NT2/D1 (cell line): Measurements from ENCODE around the gene GALNT16.

Source experiments
- SUZ12 ChIP-seq: IDR thresholded peaks from 2 replicates; pipeline ENCODE4 v1.6.1; 2011; ENCODE audit not compliant: insufficient read length, insufficient read depth; ENCODE audit errors: extremely low read depth
- ZNF274 ChIP-seq: IDR thresholded peaks from 2 replicates; pipeline ENCODE4 v1.6.1; 2011; ENCODE audit warnings: mild to moderate bottlenecking, low read depth, low read length

DNA sequence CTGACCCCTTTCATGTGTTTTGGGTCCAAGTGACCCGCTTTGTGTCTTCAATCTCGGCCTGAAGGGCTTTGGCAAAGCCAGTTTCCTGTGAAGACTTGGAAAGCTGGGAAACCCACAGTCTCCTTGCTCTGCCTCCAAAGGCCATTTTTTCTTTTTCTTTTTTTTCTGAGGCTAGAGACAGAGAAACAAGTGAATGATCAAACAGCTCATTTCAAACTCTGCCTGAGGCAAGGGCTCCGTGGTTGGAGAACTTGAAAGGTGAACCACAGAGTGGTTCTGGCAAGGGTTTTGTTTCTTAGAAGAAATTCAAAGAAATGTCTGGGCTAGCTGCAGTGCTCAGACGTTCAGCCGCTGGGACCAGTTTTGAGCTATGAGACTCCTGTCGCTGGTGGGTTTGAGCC is 75.4 kb downstream of the GALNT16 start:
- TF ChIP-seq ZNF274, result no peak
- no peak for TF ChIP-seq SUZ12
